Breast epithelium (tissue), 4 donors: ENCODE measurements around the gene LIPI. TPM values are rescaled to one million over a fixed set of nuclear protein-coding genes. Genes with fewer than 3 reads are reported as not detected.
"Not testable (repeated sequence)": the region's sequence is repeated elsewhere in the genome, so short reads cannot be mapped to it uniquely, and the experiment has no call there.

ENCODE experiments used
- DNase-seq, 2 donors: peaks; one replicate each; pipeline ENCODE4 v3.0.0-alpha.2; 2019; ENCODE audit warnings: low spot score in 2 of 2
- H3K27ac ChIP-seq, 2 donors: fragments of 200-600 bp; sonication (generic) in 1 of 2; one replicate each; pipeline ENCODE4 v1.5.1; 2016 to 2019; ENCODE audit warnings: mild to moderate bottlenecking in 1 of 2
- H3K27me3 ChIP-seq, 2 donors: fragments of 200-600 bp; sonication (generic) in 1 of 2; one replicate each; pipeline versions ENCODE4 v1.5.1 to v1.6.0; 2017 to 2019; ENCODE audit warnings: control low read depth in 1 of 2, mild to moderate bottlenecking in 1 of 2
- H3K36me3 ChIP-seq: fragments of 200-600 bp; one replicate; pipeline ENCODE4 v1.5.1; 2019
- H3K4me1 ChIP-seq, 2 donors: fragments of 200-600 bp; sonication (generic); one replicate each; pipeline ENCODE4 v1.5.1; 2016 to 2019; ENCODE audit warnings: control low read depth in 1 of 2
- H3K4me3 ChIP-seq, 3 donors: fragments of 200-600 bp; sonication (generic); 1 replicate in 2 of 3; 2 replicates in 1 of 3; pipeline ENCODE4 v1.5.1; 2016 to 2019; ENCODE audit warnings: mild to moderate bottlenecking in 3 of 3, moderate library complexity in 2 of 3
- H3K9me3 ChIP-seq, 2 donors: fragments of 200-600 bp; sonication (generic) in 1 of 2; one replicate each; pipeline ENCODE4 v1.5.1; 2016 to 2019; ENCODE audit warnings: control low read depth in 1 of 2
- POLR2A ChIP-seq: fragments of 450-650 bp; IDR thresholded peaks from one replicate; pipeline ENCODE4 v1.6.1; 2016; ENCODE audit warnings: antibody characterized with exemption, mild to moderate bottlenecking, moderate library complexity
- POLR2AphosphoS5 ChIP-seq, 3 donors: sonication (generic); formaldehyde crosslinking; IDR thresholded peaks; one replicate each; pipeline ENCODE4 v1.6.1; 2017; ENCODE audit warnings: antibody characterized with exemption in 3 of 3
- intact Hi-C: fragments of 100-400 bp; cut with DNase I; formaldehyde crosslinking; loops from one replicate; pipeline ENCODE4 v1.15.1; 2023; ENCODE audit warnings: low total_unique reads
- total RNA-seq, 3 donors: library from RNA; depleted of rRNA; stranded (reverse); fragments of >200 nt; gene quantifications; one replicate each; pipeline ENCODE4 v1.1.0, GENCODE V29; 2016
- TF ChIP-seq, protein P1 (sequence below), 3 donors: fragments of 450-650 bp; IDR thresholded peaks; one replicate each; pipeline ENCODE4 v1.5.1; 2016 to 2017; ENCODE audit warnings: antibody characterized with exemption in 3 of 3, mild to moderate bottlenecking in 3 of 3, moderate library complexity in 3 of 3

LIPI gene
- total RNA-seq, 3 donors from 2014 or later: not detected

DNA sequence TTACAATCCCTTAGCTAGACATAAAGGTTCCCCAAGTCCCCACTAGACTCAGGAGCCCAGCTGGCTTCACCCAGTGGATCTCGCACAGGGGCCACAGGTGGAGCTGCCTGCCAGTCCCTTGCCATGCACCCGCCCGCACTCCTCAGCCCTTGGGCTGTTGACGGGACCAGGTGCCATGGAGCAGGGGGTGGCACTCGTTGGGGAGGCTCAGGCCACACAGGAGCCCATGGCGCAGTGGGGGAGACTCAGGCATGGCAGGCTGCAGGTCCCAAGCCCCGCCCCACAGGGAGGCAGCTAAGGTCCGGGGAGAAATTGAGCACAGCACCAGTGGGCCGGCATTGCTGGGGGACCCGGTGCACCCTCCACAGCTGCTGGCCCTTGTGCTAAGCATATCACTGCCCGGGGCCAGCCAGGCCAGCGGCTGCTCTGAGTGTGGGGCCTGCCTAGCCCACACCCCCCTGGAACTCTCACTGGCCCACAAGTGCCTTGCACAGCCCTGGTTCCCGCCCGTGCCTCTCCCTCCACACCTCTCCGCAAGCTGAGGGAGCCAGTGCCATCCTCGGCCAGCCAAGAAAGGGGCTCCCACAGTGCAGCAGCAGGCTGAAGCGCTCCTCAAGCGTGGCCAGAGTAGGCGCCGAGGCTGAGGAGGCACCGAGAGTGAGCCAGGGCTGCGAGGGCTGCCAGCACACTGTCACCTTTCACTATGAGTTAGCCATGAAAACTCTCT, 117.8 kb downstream of the LIPI start:
- intact Hi-C loops: no loop called here
- Histone ChIP-seq H3K27me3 (no peaks in the 10 kb centered on the region), H3K36me3 (no peaks in the 10 kb centered on the region), H3K9me3 (no peaks in the 10 kb centered on the region), H3K4me3 (no peak overlapping the region), H3K4me1 (no peaks in the 10 kb centered on the region), H3K27ac (no peak overlapping the region)
- DNase-seq: no peak
- TF ChIP-seq, protein P1, sequence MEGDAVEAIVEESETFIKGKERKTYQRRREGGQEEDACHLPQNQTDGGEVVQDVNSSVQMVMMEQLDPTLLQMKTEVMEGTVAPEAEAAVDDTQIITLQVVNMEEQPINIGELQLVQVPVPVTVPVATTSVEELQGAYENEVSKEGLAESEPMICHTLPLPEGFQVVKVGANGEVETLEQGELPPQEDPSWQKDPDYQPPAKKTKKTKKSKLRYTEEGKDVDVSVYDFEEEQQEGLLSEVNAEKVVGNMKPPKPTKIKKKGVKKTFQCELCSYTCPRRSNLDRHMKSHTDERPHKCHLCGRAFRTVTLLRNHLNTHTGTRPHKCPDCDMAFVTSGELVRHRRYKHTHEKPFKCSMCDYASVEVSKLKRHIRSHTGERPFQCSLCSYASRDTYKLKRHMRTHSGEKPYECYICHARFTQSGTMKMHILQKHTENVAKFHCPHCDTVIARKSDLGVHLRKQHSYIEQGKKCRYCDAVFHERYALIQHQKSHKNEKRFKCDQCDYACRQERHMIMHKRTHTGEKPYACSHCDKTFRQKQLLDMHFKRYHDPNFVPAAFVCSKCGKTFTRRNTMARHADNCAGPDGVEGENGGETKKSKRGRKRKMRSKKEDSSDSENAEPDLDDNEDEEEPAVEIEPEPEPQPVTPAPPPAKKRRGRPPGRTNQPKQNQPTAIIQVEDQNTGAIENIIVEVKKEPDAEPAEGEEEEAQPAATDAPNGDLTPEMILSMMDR (IDR thresholded peaks at IDR 0.05): no peak
- TF ChIP-seq POLR2A (no peak), POLR2AphosphoS5 (IDR thresholded peaks at IDR 0.05) (no peak)

DNA sequence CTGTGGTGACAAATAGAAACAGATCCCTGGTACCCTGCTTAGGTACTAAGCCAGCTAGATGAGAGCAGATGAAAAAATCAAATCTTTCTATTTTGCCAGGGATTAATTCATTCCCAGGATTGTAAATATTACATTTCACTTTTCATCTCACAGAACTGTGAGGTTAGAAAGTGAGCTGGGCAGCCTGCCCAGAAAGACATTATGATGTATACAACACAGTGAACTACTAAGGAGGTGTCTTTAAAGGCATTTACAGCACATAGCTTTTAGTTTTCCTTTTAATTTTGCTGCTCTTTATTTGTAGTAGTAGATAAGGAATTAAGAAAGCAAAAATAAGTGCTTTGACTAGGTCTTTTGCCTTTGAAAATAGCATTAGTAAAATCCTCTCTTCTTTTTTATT, 120.6 kb downstream of the LIPI start:
- DNase-seq, H3K27ac ChIP-seq, intact Hi-C loops, H3K36me3 ChIP-seq, H3K4me3 ChIP-seq, H3K27me3 ChIP-seq, H3K9me3 ChIP-seq, H3K4me1 ChIP-seq: not testable (repeated sequence)

DNA sequence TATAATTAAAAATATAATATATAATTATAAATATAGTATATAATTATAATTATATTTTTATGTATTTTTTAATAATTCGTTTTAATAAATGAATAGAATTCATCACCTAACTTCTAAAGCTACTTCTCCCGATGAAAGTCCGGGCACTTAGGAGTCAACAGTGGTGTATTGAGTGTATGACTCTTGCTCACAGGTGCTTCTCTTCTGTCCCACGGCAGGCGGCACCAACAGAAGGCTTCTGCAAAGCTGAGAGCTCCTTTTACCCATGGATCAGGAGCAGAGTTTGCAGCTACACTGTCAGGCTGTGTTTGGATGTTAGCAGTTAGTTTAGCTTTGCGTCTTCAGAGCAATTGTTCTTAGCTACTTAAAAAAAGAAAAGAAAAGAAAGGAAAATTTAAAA, 122.4 kb downstream of the LIPI start:
- no peak overlapping the region for H3K4me3 ChIP-seq
- H3K4me1 ChIP-seq: no peaks in the 10 kb centered on the region
- H3K9me3 ChIP-seq: peaks cover 6 to 15% of the 10 kb centered on the region in 2 donors
- H3K27me3 ChIP-seq: no peaks in the 10 kb centered on the region
- H3K36me3 ChIP-seq: no peaks in the 10 kb centered on the region
- H3K27ac ChIP-seq: no peak overlapping the region
- DNase-seq: no peak
- TF ChIP-seq, protein P1 (IDR thresholded peaks at IDR 0.05): no peak
- TF ChIP-seq POLR2AphosphoS5 (IDR thresholded peaks at IDR 0.05): no peak
- TF ChIP-seq POLR2A: no peak
- intact Hi-C loops: no loop called here

DNA sequence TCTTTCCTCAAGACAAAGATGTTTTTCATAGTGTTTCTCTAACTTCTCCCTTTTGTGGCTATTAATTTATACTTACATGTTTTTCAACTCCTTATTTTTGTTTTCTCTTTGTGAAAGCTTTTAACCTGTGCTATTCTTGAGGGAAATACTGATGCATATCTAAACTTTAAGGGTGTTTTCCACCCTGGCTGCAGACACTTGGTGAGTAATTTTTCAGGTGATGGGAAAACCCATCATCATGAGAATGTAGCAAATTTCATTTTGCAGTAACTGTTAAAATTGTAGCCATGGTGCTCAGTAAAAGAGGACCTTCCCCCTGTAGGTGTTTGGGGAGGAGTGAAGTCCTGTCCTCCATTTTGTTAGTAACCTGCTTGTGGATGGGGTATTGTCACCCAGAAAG, 124.2 kb downstream of the LIPI start:
- H3K4me3 ChIP-seq: no peak overlapping the region
- no peaks in the 10 kb centered on the region for H3K27me3 ChIP-seq
- no peaks in the 10 kb centered on the region for H3K36me3 ChIP-seq
- intact Hi-C loops: no loop called here
- H3K27ac ChIP-seq: no peak overlapping the region
- H3K9me3 ChIP-seq: peaks cover 8 to 23% of the 10 kb centered on the region in 2 donors
- no peak for DNase-seq
- H3K4me1 ChIP-seq: no peaks in the 10 kb centered on the region
- TF ChIP-seq, protein P1 (IDR thresholded peaks at IDR 0.05): no peak
- TF ChIP-seq POLR2A (no peak), POLR2AphosphoS5 (IDR thresholded peaks at IDR 0.05) (no peak)

DNA sequence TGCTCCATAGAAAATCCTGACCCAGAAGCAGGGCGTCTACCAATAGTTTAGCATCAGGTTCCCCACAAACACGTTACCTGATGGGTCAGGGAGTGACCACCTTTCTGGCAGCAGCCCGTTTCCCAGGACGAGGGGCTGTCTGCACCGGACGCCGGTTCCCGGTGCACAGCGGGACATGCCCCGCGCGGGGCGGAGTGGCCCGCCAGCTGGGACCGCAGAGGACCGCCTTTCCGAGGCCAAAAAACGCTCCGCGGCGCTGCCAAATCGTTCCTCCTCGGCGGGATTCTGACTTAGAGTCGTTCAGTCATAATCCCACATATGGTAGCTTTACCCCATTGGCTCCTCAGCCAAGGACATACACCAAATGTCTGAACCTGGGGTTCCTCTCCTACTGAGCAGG, 126.1 kb downstream of the LIPI start:
- no peak for DNase-seq
- H3K4me3 ChIP-seq: no peak overlapping the region
- no peaks in the 10 kb centered on the region for H3K36me3 ChIP-seq
- H3K27me3 ChIP-seq: no peaks in the 10 kb centered on the region
- H3K4me1 ChIP-seq: no peaks in the 10 kb centered on the region
- H3K9me3 ChIP-seq: peaks cover 8 to 31% of the 10 kb centered on the region in 2 donors
- TF ChIP-seq POLR2A: no peak
- TF ChIP-seq, protein P1 (IDR thresholded peaks at IDR 0.05): no peak
- TF ChIP-seq POLR2AphosphoS5 (IDR thresholded peaks at IDR 0.05): no peak
- intact Hi-C loops: no loop called here
- no peak overlapping the region for H3K27ac ChIP-seq
